GM20431 (cell line): ENCODE measurements around the gene AGPAT3.

Source experiments
- in situ Hi-C: fragments of 300-500 bp; cut with MseI, MboI; formaldehyde crosslinking; loops from one replicate; pipeline ENCODE4 v1.15.0; 2020; ENCODE audit warnings: low sequenced_read_pairs; ENCODE audit not compliant: unreplicated experiment

AGPAT3 gene

DNA sequence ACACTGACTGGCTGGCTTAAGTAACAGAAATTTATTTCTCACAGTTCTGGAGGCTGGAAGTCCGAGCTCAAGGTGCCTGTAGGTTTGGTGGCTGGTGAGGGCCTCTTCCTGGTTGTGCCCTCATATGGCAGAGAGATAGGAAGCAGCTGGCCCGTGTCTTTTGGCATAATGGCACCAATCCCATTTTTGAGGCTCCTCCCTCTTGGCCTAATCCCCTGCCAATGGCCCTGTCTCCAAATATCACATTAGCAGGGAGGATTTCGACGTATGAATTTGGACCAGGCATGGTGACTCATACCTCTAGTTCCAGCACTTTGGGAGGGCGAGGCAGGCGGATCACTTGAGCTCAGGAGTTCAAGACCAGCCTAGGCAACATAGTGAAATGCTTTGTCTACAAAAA, 37.4 kb downstream of the AGPAT3 start:
- in situ Hi-C loops: no loop called here

DNA sequence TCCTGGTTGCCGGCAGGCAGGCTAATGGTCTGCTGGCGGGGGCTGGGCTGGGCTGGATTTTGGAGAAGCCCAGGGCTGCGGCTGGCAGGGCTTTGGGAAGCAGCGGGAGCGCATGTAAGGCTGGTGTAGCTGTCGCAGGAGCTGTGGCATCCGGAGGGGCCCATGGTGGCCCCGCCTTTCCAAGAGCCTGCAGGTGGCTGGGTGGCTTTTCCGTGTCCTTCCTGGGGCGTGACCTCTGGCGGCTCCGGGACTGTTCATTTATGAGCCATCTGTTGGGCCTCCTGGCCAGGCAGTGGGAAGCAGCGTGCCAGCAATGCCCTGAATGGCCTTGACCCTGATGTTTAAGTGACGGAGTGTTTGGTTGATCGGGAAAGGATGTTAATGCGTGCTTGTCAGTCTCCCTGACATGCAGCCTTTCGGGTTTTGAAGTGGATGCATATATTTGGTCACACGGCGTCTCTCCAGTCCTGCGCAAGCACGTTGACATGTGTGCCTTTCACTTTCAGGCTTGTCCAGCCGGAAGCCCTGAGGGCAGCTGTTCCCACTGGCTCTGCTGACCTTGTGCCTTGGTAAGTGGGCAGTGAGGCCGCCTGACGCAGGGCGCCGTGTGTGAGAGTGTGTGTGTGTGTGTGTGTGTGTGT, 38.5 kb downstream of the AGPAT3 start:
- in situ Hi-C loops: no loop called here

DNA sequence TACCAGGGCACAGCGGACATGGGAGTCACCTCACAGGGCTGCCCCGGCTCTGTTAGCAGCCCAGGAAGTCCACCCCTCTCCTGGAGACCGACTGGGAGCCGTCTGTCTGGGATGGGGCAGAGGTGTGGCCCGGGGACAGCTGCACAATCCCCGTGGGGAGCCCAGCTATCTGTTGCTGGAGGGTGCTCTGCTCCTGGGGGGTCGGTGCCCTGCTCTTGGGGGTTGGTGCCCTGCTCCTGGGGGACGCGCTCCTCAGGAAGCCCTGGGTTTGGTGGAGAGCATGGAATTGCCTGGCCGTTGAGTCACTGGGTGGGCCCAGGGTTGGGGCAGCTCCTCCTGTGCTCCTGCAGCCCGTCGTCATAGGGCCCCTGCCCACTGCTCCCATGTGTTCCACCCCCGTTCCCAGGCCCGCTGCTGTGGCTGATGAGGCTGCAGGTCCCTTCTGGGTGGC, 39.3 kb downstream of the AGPAT3 start:
- in situ Hi-C loops: no loop called here

DNA sequence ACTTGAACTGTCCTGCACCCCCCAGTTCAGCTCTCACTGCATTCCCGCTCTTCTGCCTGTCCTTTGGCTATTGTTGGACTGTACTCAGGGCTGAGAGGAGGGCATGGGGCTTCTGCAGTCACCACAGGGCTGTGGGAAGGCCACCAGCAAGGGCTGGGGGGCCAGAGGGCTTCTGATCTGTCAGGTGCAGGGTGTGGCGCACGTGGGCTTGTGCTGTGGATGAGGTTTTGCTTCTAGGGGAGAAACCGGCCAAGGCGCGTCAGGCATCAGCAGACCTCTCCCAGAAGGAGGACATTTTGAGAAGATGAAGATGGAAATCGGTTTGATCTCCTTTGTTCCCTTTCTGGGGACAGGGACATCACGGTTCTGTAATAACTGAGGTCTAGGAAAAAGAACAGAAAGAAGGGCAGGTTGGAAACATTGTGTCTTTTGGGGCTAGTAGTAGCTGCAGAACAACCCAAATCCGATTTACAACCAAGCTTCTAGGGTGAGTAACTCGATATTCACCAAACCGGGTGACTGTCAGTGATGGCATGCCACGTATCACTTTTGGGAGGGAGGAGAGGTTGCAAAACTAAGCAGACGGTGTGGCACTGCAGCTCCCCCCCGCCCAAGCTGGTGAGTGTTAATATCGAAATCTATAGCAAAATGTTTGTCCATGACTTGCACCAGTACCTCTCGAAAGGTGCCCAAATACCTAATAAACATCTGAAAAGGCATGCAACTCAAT, 40.9 kb downstream of the AGPAT3 start:
- in situ Hi-C loops: no loop called here

DNA sequence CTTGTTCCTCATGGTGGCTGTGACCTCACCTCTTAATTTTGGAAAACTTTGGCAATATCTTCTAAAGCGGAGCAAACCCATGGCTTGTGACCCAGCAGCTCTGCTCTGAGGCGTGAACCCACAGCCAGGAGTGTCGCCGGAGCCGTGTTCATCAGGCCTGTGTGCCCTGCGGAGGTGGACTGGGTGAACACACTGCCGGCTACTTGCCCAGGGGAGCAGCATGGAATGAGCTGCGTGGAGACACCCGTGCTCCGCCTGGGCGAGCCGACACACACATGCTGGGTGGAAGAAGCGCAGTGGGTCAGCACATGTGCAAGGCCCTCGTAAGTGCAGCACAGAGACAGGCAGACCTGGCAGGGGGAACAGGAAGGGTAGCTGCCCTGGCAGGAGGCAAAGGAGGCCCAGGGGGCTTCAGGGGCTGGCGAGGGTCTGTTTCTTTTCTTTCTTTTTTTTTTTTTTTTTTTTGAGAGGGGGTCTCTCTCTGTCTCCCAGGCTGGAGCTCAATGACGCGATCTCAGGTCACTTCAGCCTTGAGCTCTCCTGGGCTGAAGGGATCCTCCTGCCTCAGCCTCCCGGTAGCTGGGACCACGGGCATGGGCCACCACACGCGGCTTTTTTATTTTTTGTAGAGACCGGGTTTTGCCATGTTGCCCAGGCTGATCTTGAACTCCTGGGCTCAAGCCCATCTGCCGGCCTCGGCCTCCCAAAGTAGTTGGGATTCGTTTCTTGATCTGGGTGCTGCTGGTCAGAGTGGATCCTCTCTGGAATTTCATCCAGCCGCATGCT, 41.8 kb downstream of the AGPAT3 start:
- in situ Hi-C loops: no loop called here

DNA sequence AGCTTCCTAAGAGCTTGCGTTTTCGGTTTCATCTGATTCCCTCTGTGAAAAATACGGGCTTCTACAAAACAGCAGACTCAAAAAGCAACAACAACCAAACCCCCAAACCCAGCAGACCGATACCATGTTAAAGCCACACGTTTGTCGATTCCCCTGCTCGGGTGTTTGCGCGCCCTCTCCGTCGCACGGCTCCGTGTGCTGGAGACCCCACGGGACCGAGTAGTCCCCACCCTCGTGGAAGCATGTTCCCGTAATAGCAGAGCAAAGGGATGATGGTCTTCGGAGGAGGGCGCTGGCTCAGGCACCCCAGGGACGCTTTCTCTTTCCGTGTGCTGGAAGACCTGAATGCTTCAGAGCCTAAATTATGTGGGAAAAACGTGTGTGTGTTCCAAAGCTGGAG, 42.7 kb downstream of the AGPAT3 start:
- in situ Hi-C loops: no loop called here

GRCh38 chr21:43908167-43908566, 43.1 kb downstream of the AGPAT3 start:
- in situ Hi-C loops: no loop called here

GRCh38 chr21:43909741-43910400, 44.8 kb downstream of the AGPAT3 start:
- in situ Hi-C loops: no loop called here

DNA sequence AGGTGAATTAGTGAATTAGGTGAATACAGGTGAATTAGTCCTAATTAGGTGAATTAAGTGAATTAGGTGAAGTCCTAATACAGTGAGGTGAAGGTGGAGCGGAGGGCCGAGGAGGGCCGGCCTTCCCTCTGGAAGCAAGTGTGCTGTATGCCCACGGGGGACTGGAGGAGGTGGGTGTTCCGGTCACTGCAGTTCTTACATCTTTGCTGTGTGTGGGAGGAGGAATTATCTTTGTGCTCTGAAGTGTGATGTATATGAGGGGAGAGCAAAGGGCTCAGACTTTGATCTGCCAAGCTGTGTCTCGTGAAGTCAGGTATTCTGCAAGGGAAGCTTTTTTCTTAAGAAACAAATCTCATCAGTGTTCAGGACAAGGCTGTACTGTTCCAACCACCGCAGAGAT, 45.4 kb downstream of the AGPAT3 start:
- in situ Hi-C loops: no loop called here

GRCh38 chr21:43911015-43911934, 46.3 kb downstream of the AGPAT3 start:
- in situ Hi-C loops: no loop called here

GRCh38 chr21:43911935-43912487, 47.0 kb downstream of the AGPAT3 start:
- in situ Hi-C loops: no loop called here

DNA sequence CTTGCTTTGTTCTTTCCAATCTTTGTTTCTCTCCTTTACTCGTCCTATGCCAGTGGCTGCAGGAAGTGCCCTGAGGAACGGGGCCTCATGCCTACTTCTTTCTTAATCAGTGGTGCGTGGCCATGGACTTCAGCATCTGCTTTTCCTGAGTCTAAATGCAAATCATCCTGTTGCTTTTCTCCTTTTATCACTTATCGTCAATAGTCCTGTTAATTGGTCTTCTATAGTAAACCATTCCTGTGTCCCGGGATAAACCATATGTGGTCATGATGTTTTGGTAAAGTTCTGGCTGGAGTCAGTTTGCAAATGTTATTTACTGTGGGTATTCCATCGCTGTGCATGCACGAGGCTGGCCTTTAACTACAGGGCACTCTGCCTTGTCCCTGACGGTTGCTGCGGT, 47.5 kb downstream of the AGPAT3 start:
- in situ Hi-C loops: no loop called here

- in situ Hi-C loops: no loop called here
These were observed 47.9 kb downstream of the AGPAT3 start for GRCh38 chr21:43912910-43913309.

GRCh38 chr21:43913928-43914327, 48.9 kb downstream of the AGPAT3 start:
- in situ Hi-C loops: no loop called here

DNA sequence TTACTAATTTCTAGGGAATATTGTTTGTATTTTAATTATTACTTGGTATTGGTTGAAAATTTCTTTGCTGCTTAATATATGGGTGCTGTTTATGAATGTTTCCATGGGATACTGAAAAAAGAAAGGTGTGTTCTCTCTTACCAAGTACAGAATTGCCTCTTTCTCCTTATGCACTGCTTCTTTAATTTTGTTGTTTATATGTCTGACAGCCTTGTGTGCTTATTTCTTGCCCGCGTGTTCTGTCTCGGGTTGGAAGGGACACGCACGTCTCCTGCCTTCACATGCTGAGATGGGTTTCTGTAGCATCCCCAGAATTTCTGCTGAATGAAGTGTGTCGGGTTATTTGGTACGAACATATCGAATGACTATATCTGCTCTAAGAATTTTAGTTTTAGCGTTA, 51.1 kb downstream of the AGPAT3 start:
- in situ Hi-C loops: no loop called here

DNA sequence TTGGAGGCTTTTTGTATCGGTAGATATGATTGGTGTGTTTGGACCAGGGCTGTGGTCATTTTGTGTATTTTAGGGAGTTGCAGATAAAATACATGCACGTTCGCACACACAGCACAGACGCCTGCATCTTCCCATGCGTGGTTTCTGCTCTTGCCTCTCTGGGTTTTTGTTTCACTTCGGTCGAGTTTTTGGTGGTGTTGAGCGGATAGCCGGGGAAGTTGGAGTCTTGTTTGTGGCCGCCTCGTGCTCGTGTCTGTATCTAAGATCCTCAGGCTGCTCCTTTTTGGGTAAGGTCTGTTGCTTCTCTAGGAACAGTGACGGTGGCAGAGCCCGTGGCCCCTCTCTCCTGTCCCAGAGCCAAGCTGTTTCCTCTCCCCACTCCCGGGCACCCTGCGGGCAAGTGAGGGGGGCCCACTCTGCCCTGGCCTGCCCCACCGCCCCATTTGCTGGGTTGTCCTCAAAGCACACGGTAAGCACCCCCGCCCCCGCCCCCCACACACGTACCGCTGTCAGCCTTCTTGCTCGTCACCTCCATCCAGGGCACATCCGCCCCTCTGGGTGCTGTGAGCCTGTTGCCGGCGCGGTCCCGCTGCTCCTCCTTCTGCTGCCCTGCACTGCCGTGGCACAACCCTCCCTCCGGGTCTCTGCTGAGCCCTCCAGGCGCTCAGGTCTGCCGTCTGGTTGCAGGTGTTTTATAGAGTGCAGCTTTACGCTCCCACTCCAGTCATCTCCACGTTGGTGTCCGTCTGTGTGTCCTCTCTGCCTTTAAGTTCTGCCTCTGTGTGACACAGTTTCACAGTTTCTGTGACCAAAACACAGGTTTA, 51.9 kb downstream of the AGPAT3 start:
- in situ Hi-C loops: no loop called here

- in situ Hi-C loops: no loop called here
These were observed 52.7 kb downstream of the AGPAT3 start for GRCh38 chr21:43917515-43918384.
